ENCODE data around the gene TWSG1.

The TWSG1 gene

DNA sequence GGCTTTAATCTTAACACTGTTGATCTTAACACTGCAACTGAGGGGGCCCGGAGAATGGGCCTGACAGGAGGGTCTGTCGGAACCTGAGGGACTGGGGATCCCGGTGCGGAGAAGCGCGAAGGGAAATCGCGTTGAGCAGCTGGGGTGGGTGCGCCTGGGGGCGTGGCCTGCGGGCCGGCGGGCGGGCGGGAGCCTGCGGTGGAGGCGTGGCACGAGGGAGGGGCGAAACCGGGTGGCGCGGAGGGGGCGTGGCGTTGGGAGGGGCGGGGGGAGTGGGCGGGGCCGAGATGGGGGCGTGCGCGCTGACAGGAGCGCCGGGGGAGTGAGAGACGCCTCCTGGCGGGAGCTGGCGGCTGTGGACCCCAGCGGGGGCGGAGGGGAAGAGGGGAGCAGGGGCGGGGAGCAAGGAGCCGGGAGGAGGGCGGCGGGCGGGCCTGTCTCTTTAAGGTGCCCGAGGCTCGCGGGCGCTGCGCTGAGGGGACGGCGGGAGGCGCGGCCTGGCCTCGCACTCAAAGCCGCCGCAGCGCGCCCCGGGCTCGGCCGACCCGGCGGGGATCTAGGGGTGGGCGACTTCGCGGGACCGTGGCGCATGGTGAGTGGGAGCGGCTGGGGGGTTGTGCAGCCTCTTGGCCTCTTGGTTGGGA, at the start of gene TWSG1:
TWSG1 (plus strand) TSS at position 445 of the 644 bp plus-strand sequence. CDS start 2,457 bp downstream, outside the sequence.
- Mint-ChIP-seq H3K27me3 (peaks cover 6% of the 10 kb centered on the region), H3K9me3 (no peaks in the 10 kb centered on the region), H3K4me3 (peak within 1 kb of the TSS; percentile 87), H3K27ac (peak within 1 kb of the TSS; percentile 76), H3K36me3 (ENCODE audit: low read depth) (peaks cover 7% of the 10 kb centered on the region), H3K4me1 (peaks cover 27% of the 10 kb centered on the region)
- peak; percentile 93 for DNase-seq
- peak; percentile 91 for ATAC-seq

- Mint-ChIP-seq H3K4me1 (no peaks in the 10 kb centered on the region), H3K4me3 (no peak overlapping the region)
Observed at GRCh38 chr18:9285604-9286003, 49.0 kb upstream of the TWSG1 start.

DNA sequence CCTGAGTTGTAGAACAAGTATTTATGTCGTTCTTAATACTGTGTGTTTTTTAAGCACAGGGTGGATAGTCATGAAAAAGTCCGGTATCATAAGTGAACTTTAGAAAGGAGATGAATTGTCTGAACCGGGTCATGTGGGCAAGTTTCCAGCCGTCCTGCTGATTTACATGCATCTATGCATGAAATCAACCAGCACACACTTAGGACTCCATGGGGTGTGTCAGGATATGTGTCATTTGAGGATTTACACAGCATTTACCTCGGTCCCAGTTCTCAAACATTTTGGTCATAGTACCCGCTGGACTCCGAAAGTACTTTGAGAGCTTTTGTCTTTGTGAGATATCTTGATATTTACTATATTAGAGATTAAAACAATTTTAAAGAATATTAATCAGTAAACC, 47.5 kb upstream of the TWSG1 start:
- H3K4me1 Mint-ChIP-seq, result no peaks in the 10 kb centered on the region

More at GRCh38 chr18:9285604-9286003, 49.0 kb upstream of the TWSG1 start:
- DNase-seq (no peak), ATAC-seq (no peak)
- Mint-ChIP-seq H3K27me3 (no peaks in the 10 kb centered on the region), H3K36me3 (ENCODE audit: low read depth) (peaks cover 23% of the 10 kb centered on the region), H3K9me3 (peaks cover 5% of the 10 kb centered on the region), H3K27ac (no peak overlapping the region)

DNA sequence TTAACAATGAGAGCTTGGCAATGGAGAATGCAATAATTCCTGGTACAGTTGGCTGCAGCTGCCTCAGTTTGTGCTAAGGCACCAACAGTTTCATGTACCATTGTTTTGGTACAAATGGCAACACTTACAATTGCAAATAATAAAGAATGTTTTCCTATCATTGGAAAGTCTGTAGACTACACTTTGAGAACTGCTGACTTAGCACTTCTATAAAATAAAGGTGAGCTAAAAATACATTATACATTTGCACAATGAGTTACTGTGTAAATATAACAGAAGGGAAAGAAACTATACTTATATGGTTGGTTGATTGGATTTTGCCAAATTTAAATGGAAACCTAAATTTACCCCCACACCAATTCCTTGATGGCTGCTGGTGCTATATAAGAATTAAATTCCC, 44.9 kb upstream of the TWSG1 start:
- no peak for DNase-seq
- no peak for ATAC-seq
- H3K4me1 Mint-ChIP-seq, result no peaks in the 10 kb centered on the region
- no peak overlapping the region for H3K27ac Mint-ChIP-seq
- peaks cover 26% of the 10 kb centered on the region for H3K9me3 Mint-ChIP-seq
- H3K36me3 Mint-ChIP-seq (ENCODE audit: low read depth), result peaks cover 26% of the 10 kb centered on the region
- no peak overlapping the region for H3K4me3 Mint-ChIP-seq
- no peaks in the 10 kb centered on the region for H3K27me3 Mint-ChIP-seq

More for the DNA sequence above, 47.5 kb upstream of the TWSG1 start:
- DNase-seq (no peak), ATAC-seq (no peak)
- Mint-ChIP-seq H3K4me3 (no peak overlapping the region), H3K27me3 (no peaks in the 10 kb centered on the region), H3K36me3 (ENCODE audit: low read depth) (peaks cover 22% of the 10 kb centered on the region), H3K27ac (no peak overlapping the region), H3K9me3 (peaks cover 9% of the 10 kb centered on the region)

DNA sequence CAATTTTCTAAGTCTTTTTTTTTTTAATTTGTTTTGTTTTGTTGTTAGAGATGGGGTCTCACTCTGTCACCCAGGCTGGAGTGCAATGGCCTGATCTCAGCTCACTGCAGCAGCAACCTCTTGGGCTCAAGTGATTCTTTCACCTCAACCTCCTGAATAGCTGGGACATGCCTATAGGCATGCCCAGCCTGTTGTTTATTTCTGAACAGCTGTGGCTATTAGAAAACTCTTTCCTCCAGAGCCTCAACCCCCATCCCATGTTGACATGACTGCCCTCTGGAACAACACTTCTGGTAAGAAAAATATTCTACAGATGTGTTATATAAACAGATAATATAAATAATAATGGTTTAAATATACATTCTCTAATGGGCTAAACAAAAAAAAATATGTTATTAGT, 44.4 kb upstream of the TWSG1 start:
- Mint-ChIP-seq H3K4me1 (no peaks in the 10 kb centered on the region), H3K27ac (no peak overlapping the region), H3K4me3 (no peak overlapping the region), H3K27me3 (no peaks in the 10 kb centered on the region), H3K36me3 (ENCODE audit: low read depth) (peaks cover 26% of the 10 kb centered on the region), H3K9me3 (peaks cover 26% of the 10 kb centered on the region)
- ATAC-seq (no peak), DNase-seq (no peak)

DNA sequence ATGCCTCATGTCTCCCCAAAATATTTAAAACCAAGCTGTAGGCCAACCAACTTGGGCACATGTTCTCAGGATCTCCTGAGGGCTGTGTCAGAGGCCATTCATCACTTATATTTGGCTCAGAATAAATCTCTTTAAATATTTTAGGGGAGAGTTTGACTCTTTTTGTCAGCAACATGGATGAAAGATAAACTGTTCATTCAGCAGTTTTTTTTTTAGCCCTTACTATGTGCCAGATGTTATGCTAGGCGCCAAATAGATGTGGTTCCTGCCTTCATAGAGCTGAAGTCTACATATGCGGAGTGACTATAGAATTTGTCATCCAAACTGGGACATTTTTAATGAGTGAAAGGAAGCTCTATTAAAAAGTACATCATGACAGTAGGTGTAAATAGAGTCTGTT, 42.5 kb upstream of the TWSG1 start:
- H3K27me3 Mint-ChIP-seq, result no peaks in the 10 kb centered on the region
- H3K4me1 Mint-ChIP-seq, result no peaks in the 10 kb centered on the region
- peaks cover 19% of the 10 kb centered on the region for H3K36me3 Mint-ChIP-seq (ENCODE audit: low read depth)
- H3K4me3 Mint-ChIP-seq, result no peak overlapping the region
- ATAC-seq (no peak), DNase-seq (no peak)
- H3K27ac Mint-ChIP-seq, result no peak overlapping the region
- peaks cover 21% of the 10 kb centered on the region for H3K9me3 Mint-ChIP-seq

- H3K4me1 Mint-ChIP-seq, result no peaks in the 10 kb centered on the region
- H3K9me3 Mint-ChIP-seq, result peaks cover 21% of the 10 kb centered on the region
- H3K27me3 Mint-ChIP-seq, result no peaks in the 10 kb centered on the region
- H3K27ac Mint-ChIP-seq, result no peak overlapping the region
- H3K4me3 Mint-ChIP-seq, result no peak overlapping the region
- peaks cover 17% of the 10 kb centered on the region for H3K36me3 Mint-ChIP-seq (ENCODE audit: low read depth)
- ATAC-seq, result no peak
- DNase-seq, result no peak
Observed at GRCh38 chr18:9293948-9294347, 40.6 kb upstream of the TWSG1 start.

DNA sequence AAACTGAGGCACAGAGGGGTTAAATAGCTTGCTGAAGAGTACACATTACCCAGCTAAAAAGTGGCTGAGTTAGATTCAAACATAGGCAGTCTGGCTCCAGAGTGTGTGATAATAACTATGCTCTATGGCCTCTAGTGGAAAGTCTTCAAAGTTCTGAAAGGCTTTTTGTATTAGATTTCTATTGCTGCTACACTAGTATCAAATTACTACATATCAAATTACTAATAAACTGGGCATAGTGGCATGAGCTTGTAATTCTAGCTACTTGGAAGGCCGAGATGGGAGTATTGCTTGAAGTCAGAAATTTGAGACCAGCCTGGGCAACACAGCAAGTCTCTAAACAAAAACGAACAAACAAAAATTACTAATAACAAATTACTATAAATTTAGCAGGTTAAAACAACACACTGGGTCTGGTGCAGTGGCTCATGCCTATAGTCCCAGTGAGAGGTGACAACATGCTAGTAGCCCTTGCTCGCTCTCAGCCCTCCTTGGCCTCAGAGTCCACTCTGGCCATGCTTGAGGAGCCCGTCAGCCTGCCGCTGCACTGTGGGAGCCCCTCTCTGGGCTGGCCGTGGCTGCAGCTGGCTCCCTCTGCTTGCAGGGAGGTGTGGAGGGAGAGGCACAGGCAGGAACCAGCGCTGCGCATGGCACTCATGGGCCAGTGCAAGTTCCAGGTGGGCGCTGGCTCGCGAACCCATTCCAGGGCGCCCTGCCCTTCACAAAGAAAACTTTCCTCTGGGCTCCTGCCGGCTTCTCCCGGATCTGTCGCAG, 38.2 kb upstream of the TWSG1 start:
- no peak overlapping the region for H3K4me3 Mint-ChIP-seq
- H3K27me3 Mint-ChIP-seq, result no peaks in the 10 kb centered on the region
- no peak overlapping the region for H3K27ac Mint-ChIP-seq
- peaks cover 21% of the 10 kb centered on the region for H3K9me3 Mint-ChIP-seq
- no peaks in the 10 kb centered on the region for H3K4me1 Mint-ChIP-seq
- DNase-seq (no peak), ATAC-seq (no peak)
- H3K36me3 Mint-ChIP-seq (ENCODE audit: low read depth), result peaks cover 15% of the 10 kb centered on the region

- Mint-ChIP-seq H3K4me1 (no peaks in the 10 kb centered on the region), H3K27ac (no peak overlapping the region), H3K27me3 (no peaks in the 10 kb centered on the region), H3K9me3 (peaks cover 19% of the 10 kb centered on the region), H3K4me3 (no peak overlapping the region), H3K36me3 (ENCODE audit: low read depth) (peaks cover 10% of the 10 kb centered on the region)
- no peak for ATAC-seq
- DNase-seq, result no peak
Observed at GRCh38 chr18:9297007-9297393, 37.6 kb upstream of the TWSG1 start.

DNA sequence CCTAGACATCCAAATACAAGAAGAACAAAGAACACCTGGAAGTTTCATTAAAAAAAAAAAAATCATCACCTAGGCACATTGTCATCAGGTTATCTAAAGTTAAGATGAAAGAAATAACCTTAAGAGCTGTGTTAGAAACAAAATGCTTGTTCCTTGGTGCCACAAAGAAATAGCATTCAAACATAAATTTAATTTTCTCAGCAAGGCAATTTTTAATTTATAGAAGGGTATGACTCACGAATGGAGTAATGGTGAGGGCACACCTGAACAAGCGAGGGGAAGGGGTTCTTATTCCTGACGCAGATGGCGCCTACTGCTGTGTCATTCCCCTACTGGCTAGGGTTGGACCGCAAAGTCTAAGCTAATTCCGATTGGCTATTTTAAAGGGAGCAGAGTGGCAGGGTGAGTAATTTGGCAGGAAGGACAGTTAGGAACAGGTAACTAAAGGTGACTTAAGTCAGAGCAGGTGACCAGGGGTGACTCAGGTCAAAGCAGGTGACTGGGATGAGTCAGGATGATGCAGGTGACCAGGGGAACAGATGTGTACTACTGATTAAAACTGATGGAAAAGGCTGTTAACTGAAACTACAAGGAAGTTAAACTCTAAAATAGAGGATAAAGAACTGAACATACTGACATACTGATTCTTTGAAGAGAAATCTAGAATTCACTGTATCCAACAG, 30.0 kb upstream of the TWSG1 start:
- Mint-ChIP-seq H3K36me3 (ENCODE audit: low read depth) (peaks cover under 1% of the 10 kb centered on the region), H3K4me1 (no peaks in the 10 kb centered on the region), H3K4me3 (no peak overlapping the region), H3K27me3 (peaks cover 2% of the 10 kb centered on the region), H3K27ac (no peak overlapping the region), H3K9me3 (peaks cover 30% of the 10 kb centered on the region)
- ATAC-seq (no peak), DNase-seq (no peak)

GRCh38 chr18:9319333-9319732, 15.2 kb upstream of the TWSG1 start:
- peaks cover 3% of the 10 kb centered on the region for H3K9me3 Mint-ChIP-seq
- DNase-seq, result no peak
- no peaks in the 10 kb centered on the region for H3K36me3 Mint-ChIP-seq (ENCODE audit: low read depth)
- H3K4me3 Mint-ChIP-seq, result no peak overlapping the region
- H3K4me1 Mint-ChIP-seq, result no peaks in the 10 kb centered on the region
- ATAC-seq, result no peak
- H3K27ac Mint-ChIP-seq, result no peak overlapping the region
- H3K27me3 Mint-ChIP-seq, result no peaks in the 10 kb centered on the region

GRCh38 chr18:9321017-9321452, 13.5 kb upstream of the TWSG1 start:
- Mint-ChIP-seq H3K27me3 (no peaks in the 10 kb centered on the region), H3K36me3 (ENCODE audit: low read depth) (no peaks in the 10 kb centered on the region), H3K4me1 (no peaks in the 10 kb centered on the region), H3K9me3 (no peaks in the 10 kb centered on the region), H3K4me3 (no peak overlapping the region), H3K27ac (no peak overlapping the region)
- DNase-seq (no peak), ATAC-seq (no peak)

GRCh38 chr18:9321736-9322135, 12.8 kb upstream of the TWSG1 start:
- DNase-seq (no peak), ATAC-seq (no peak)
- Mint-ChIP-seq H3K4me1 (no peaks in the 10 kb centered on the region), H3K9me3 (no peaks in the 10 kb centered on the region), H3K36me3 (ENCODE audit: low read depth) (no peaks in the 10 kb centered on the region), H3K27me3 (no peaks in the 10 kb centered on the region), H3K4me3 (no peak overlapping the region), H3K27ac (no peak overlapping the region)

GRCh38 chr18:9322744-9323143, 11.8 kb upstream of the TWSG1 start:
- no peak overlapping the region for H3K27ac Mint-ChIP-seq

More at GRCh38 chr18:9322744-9323143, 11.8 kb upstream of the TWSG1 start:
- Mint-ChIP-seq H3K4me1 (no peaks in the 10 kb centered on the region), H3K36me3 (ENCODE audit: low read depth) (no peaks in the 10 kb centered on the region), H3K27me3 (no peaks in the 10 kb centered on the region), H3K4me3 (no peak overlapping the region), H3K9me3 (no peaks in the 10 kb centered on the region)
- DNase-seq (no peak), ATAC-seq (no peak)

All from activated naive CD8-positive, alpha-beta T cell treated with anti-CD3 and anti-CD28 coated beads, Interleukin-2, amount 50 U/mL, for 24 hours (primary cell).